Measurements from ENCODE around the gene TIMP2.
"Not testable (repeated sequence)": the region's sequence is repeated elsewhere in the genome, so short reads cannot be mapped to it uniquely, and the experiment has no call there.

The TIMP2 gene

DNA sequence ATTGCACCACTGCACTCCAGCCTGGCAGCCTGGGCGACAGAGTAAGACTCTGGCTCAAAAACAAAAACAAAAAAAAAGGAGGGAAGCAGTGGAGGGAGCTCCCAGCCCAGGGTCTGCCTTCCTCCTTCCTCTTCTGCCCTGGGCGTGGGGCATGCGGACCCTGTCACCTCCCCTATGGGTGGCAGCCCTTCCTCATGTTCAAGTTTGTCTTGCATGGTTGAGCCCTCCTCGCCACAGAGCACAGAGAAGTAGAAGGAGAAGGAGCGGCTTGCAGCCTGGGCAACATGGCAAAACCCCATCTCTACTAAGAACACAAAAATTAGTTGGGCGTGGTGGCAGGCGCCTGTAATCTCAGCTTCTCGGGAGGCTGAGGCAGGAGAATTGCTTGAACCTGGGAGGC, 21.4 kb upstream of the TIMP2 start:
- TF ChIP-seq, protein P1, sequence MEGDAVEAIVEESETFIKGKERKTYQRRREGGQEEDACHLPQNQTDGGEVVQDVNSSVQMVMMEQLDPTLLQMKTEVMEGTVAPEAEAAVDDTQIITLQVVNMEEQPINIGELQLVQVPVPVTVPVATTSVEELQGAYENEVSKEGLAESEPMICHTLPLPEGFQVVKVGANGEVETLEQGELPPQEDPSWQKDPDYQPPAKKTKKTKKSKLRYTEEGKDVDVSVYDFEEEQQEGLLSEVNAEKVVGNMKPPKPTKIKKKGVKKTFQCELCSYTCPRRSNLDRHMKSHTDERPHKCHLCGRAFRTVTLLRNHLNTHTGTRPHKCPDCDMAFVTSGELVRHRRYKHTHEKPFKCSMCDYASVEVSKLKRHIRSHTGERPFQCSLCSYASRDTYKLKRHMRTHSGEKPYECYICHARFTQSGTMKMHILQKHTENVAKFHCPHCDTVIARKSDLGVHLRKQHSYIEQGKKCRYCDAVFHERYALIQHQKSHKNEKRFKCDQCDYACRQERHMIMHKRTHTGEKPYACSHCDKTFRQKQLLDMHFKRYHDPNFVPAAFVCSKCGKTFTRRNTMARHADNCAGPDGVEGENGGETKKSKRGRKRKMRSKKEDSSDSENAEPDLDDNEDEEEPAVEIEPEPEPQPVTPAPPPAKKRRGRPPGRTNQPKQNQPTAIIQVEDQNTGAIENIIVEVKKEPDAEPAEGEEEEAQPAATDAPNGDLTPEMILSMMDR (IDR thresholded peaks at IDR 0.05; ENCODE audit: low read length, missing control alignments): no peak
- DNase-seq (ENCODE audit: low read depth): no peak
- no peak overlapping the region for H3K4me3 ChIP-seq (replicated peaks; ENCODE audit: low read depth, low read length)

DNA sequence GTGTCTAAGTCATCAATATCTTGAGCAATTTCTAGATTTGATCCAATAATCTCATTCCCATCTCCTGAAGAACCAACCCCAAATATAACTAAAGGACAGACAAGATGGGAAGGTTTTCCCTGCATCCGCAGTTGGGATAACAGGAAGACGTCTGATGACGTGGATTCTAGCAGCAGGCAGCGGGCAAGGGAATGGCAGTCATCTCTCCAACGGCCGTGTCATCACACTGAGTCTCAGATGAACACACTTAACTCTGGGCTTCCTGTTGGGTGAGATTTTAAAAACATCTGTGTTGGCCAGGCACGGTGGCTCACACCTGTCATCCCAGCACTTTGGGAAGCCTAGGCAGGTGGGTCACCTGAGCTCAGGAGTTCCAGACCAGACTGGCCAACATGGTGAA, 20.9 kb upstream of the TIMP2 start:
- no peak overlapping the region for H3K4me3 ChIP-seq (replicated peaks; ENCODE audit: low read depth, low read length)
- TF ChIP-seq, protein P1 (IDR thresholded peaks at IDR 0.05; ENCODE audit: low read length, missing control alignments): no peak
- no peak for DNase-seq (ENCODE audit: low read depth)

DNA sequence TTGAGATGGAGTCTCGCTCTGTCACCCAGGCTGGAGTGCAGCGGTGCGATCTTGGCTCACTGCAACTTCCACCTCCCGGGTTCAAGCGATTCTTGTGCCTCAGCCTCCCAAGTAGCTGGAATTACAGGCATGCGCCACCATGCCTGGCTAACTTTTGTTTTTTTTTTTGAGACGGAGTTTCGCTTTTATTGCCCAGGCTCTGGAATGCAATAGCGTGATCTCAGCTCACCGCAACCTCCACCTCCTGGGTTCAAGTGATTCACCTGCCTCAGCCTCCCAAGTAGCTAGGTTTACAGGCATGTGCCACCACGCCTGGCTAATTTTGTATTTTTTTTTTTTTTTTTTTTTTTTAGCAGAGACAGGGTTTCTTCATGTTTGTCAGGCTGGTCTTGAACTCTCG, 20.3 kb upstream of the TIMP2 start:
- not testable (repeated sequence) for H3K4me3 ChIP-seq (replicated peaks; ENCODE audit: low read depth, low read length); DNase-seq (ENCODE audit: low read depth)

DNA sequence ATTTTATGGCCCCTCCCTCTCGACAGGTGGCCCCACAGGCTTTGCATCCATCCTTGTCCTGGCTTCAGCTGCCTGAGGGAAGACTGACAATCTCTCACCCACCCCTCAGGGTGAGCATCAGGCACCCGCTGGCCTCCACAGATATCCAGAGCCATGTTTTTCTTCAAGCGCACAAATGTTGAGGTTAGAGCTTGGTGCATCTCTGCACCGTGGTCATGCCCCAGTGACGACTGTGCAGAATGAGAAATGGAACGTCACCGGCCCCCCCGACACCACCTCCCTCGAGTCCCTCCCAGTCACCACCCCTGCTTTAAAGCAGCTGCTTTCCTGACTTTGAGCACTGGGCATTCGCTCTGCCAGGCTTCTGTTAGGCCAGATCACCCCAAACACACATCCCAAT, 19.8 kb upstream of the TIMP2 start:
- DNase-seq (ENCODE audit: low read depth): no peak
- TF ChIP-seq, protein P1 (IDR thresholded peaks at IDR 0.05; ENCODE audit: low read length, missing control alignments): no peak
- H3K4me3 ChIP-seq (replicated peaks; ENCODE audit: low read depth, low read length): no peak overlapping the region

DNA sequence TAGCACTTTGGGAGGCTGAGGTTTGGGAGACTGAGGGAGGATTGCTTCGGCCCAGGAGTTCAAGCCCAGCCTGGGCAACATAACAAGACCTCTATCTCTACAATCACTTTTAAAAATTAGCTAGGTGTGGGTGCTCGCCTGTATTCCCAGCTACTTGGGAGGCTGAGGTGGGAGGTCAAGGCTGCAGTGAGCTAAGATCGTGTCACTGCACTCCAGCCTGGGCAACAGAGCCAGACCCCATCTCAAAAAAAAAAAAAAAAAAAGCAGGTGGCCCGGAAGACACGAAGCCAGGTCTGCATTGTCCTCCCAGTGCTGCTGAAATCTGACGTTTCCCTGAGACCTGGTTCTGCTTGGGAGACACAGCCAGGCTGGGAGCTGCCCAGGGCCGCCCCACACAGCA, 18.8 kb upstream of the TIMP2 start:
- no peak overlapping the region for H3K4me3 ChIP-seq (replicated peaks; ENCODE audit: low read depth, low read length)
- TF ChIP-seq, protein P1 (IDR thresholded peaks at IDR 0.05; ENCODE audit: low read length, missing control alignments): no peak
- no peak for DNase-seq (ENCODE audit: low read depth)

DNA sequence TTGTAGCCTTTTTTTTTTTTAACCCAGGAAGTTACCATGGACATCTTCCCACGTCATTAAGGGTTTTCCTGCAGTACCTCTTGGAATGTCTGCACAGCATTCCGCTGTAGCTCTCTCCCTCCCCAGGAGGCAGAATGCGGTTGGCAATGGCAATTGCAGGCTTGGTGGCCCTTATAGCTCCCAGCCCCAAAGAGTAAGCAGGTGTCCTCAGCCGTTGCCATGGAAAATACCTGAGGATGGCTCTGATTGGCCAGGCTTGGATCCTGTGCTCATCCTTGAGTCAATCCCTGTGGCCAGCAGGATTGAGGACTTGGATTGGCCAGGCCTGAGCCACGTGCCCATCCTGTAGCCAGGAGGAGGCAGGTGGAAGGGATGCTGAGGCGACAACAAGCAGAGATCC, 15.5 kb upstream of the TIMP2 start:
- no peak overlapping the region for H3K4me3 ChIP-seq (replicated peaks; ENCODE audit: low read depth, low read length)
- DNase-seq (ENCODE audit: low read depth): peak; percentile 33
- TF ChIP-seq, protein P1 (IDR thresholded peaks at IDR 0.05; ENCODE audit: low read length, missing control alignments): no peak

DNA sequence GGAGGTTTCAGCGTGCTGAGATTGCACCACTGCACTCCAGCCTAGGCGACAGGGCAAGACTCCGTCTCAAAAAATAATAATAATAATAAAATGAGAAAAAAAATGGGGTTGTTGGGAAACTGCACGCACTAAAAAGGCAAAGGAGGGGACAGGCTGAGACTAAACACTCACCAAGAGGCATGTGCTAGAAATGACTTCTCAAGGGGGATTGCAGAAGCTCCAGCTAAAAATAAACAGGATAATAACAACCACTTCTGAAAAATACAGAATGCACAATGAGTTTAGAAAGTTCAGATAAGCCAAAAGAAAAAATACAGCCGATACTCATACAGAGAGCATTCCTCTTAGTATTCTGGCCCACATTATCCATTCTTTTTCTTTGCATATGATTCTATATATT, 15.1 kb upstream of the TIMP2 start:
- H3K4me3 ChIP-seq (replicated peaks; ENCODE audit: low read depth, low read length): no peak overlapping the region
- DNase-seq (ENCODE audit: low read depth): no peak
- TF ChIP-seq, protein P1 (IDR thresholded peaks at IDR 0.05; ENCODE audit: low read length, missing control alignments): no peak

DNA sequence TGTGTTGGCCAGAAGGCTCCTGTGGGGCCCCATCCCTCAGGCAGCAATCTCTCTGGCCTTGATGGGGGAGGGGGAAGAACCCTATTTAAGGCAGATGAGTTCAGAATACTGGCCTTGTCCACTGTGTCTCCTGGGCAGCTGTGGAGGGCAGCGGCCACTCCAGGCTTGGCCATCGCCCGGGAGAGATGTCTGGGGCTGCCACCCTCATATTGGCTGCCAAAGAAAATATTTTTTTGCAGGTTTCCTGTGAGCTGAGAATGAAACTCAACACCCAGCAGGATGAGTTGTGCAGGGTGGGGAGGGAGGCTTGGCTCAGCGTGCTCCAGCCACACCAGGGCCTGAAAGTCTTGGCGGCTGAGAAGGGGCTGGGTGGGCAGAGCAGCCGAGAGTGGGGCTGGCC, 14.4 kb upstream of the TIMP2 start:
- TF ChIP-seq, protein P1 (IDR thresholded peaks at IDR 0.05; ENCODE audit: low read length, missing control alignments): no peak
- peak; percentile 33 for DNase-seq (ENCODE audit: low read depth)
- H3K4me3 ChIP-seq (replicated peaks; ENCODE audit: low read depth, low read length): no peak overlapping the region

Data from fibroblast of pulmonary artery (primary cell).